Suprapubic skin (tissue), 3 donors: ENCODE results near the gene INAFM2.

Experiments used
- CTCF ChIP-seq, 2 donors: fragments of 200-600 bp in 1 of 2; fragments of 450-650 bp in 1 of 2; sonication (generic) in 1 of 2; IDR thresholded peaks; one replicate each; pipeline ENCODE4 v1.5.1; 2016 to 2019; ENCODE audit warnings: antibody characterized with exemption in 2 of 2, mild to moderate bottlenecking in 1 of 2, moderate library complexity in 1 of 2
- POLR2A ChIP-seq, 2 donors: fragments of 450-650 bp; IDR thresholded peaks; one replicate each; pipeline ENCODE4 v1.6.1; 2017; ENCODE audit warnings: antibody characterized with exemption in 2 of 2, mild to moderate bottlenecking in 2 of 2, moderate library complexity in 2 of 2

DNA sequence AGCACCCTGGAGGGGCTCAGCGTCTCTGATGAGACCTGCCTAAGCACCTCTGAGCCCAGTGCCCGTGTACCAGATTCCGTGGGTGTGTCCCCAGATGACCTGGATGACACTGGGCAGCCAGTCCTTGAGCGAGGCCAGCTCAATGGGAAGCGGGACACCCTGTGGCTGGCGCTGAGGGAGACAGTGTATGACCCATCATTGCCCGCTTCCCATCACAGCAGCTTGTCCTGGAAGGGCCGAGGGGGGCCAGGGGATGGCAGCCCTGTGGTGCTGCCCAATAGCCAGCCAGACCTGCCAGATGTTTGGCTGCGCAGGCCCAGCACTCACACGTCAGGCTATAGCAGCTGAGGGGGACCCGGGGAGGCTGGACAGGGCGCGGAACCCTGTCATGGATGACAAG lies 46.5 kb downstream of the INAFM2 start:
- TF ChIP-seq POLR2A (IDR thresholded peaks at IDR 0.05) (no peak), CTCF (IDR thresholded peaks at IDR 0.05) (no peak)
